Peyer's patch (tissue), 4 donors: ENCODE results near the gene WWP2. TPM values are rescaled to one million over a fixed set of nuclear protein-coding genes. Genes with fewer than 3 reads are reported as not detected.

Experiments used
- DNase-seq, 3 donors: peaks; one replicate each; pipeline ENCODE4 v3.0.0-alpha.2; 2017 to 2019
- H3K27ac ChIP-seq, 4 donors: fragments of 200-600 bp; sonication (generic); one replicate each; pipeline ENCODE4 v1.5.1; 2016 to 2019
- H3K27me3 ChIP-seq, 2 donors: fragments of 200-600 bp; sonication (generic); one replicate each; pipeline ENCODE4 v1.5.1; 2019
- H3K36me3 ChIP-seq, 3 donors: fragments of 200-600 bp; sonication (generic); one replicate each; pipeline ENCODE4 v1.5.1; 2016 to 2019
- H3K4me1 ChIP-seq, 4 donors: fragments of 200-600 bp; sonication (generic); one replicate each; pipeline ENCODE4 v1.5.1; 2016 to 2019
- H3K4me3 ChIP-seq, 4 donors: fragments of 200-600 bp; sonication (generic); 1 replicate in 3 of 4; 2 replicates in 1 of 4; pipeline ENCODE4 v1.5.1; 2016 to 2019; ENCODE audit warnings: mild to moderate bottlenecking in 1 of 4
- H3K9me3 ChIP-seq, 4 donors: fragments of 200-600 bp; sonication (generic); one replicate each; pipeline ENCODE4 v1.5.1; 2016 to 2019; ENCODE audit warnings: mild to moderate bottlenecking in 1 of 4
- POLR2A ChIP-seq, 2 donors: fragments of 450-650 bp; IDR thresholded peaks; one replicate each; pipeline ENCODE4 v1.5.1; 2017; ENCODE audit warnings: antibody characterized with exemption in 2 of 2, mild to moderate bottlenecking in 2 of 2, moderate library complexity in 2 of 2
- total RNA-seq, 4 donors: library from RNA; depleted of rRNA; stranded (reverse); fragments of >200 nt; gene quantifications; one replicate each; pipeline ENCODE4 v1.1.0, GENCODE V29; 2016
- TF ChIP-seq, protein P1 (sequence below), 6 experiments: fragments of 450-650 bp in 4 of 6; fragments of 200-600 bp in 2 of 6; sonication (generic) in 1 of 6; IDR thresholded peaks; one replicate each; pipeline ENCODE4 v1.5.1; 2017 to 2019; ENCODE audit warnings: antibody characterized with exemption in 6 of 6, mild to moderate bottlenecking in 3 of 6, moderate library complexity in 1 of 6

WWP2 gene
- total RNA-seq, 4 donors from 2014 or later: 93.5 to 199 (median 111) TPM

DNA sequence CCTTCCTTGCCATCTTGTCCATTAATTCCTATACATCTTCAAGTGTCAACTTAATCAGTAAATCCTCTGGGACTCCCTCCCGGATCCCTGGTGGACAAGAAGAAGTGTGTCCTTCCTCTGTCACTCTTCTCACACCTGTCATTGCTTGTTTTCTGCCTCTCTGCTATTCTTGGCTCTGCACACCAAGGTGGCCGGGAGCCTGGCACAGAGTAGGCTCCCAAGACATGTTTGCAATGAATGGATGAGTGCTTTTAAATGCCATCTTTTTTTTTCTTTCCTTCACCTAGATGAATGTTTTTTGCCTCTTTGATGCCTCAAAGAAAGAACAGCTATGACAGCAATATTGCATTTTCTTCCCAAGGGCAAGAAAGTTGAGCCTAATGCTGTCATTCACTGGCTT is 131.0 kb downstream of the WWP2 start:
- H3K4me3 ChIP-seq: no peak overlapping the region
- H3K36me3 ChIP-seq: peaks cover 0 to 22% (median 0%) of the 10 kb centered on the region in 3 donors
- DNase-seq: no peak
- no peaks in the 10 kb centered on the region for H3K4me1 ChIP-seq
- H3K27me3 ChIP-seq: no peaks in the 10 kb centered on the region
- TF ChIP-seq POLR2A (IDR thresholded peaks at IDR 0.05): no peak
- TF ChIP-seq, protein P1, sequence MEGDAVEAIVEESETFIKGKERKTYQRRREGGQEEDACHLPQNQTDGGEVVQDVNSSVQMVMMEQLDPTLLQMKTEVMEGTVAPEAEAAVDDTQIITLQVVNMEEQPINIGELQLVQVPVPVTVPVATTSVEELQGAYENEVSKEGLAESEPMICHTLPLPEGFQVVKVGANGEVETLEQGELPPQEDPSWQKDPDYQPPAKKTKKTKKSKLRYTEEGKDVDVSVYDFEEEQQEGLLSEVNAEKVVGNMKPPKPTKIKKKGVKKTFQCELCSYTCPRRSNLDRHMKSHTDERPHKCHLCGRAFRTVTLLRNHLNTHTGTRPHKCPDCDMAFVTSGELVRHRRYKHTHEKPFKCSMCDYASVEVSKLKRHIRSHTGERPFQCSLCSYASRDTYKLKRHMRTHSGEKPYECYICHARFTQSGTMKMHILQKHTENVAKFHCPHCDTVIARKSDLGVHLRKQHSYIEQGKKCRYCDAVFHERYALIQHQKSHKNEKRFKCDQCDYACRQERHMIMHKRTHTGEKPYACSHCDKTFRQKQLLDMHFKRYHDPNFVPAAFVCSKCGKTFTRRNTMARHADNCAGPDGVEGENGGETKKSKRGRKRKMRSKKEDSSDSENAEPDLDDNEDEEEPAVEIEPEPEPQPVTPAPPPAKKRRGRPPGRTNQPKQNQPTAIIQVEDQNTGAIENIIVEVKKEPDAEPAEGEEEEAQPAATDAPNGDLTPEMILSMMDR (IDR thresholded peaks at IDR 0.05): no peak
- H3K27ac ChIP-seq: no peak overlapping the region
- no peaks in the 10 kb centered on the region for H3K9me3 ChIP-seq

GRCh38 chr16:69894676-69895075 is 132.5 kb downstream of the WWP2 start:
- Histone ChIP-seq H3K36me3 (peaks cover 0 to 9% (median 0%) of the 10 kb centered on the region in 3 donors), H3K27ac (no peak overlapping the region), H3K27me3 (no peaks in the 10 kb centered on the region), H3K4me3 (no peak overlapping the region), H3K9me3 (no peaks in the 10 kb centered on the region), H3K4me1 (no peaks in the 10 kb centered on the region)
- DNase-seq: no peak
- TF ChIP-seq, protein P1 (IDR thresholded peaks at IDR 0.05): no peak
- no peak for TF ChIP-seq POLR2A (IDR thresholded peaks at IDR 0.05)

- DNase-seq: no peak
- Histone ChIP-seq H3K4me3 (no peak overlapping the region), H3K4me1 (no peaks in the 10 kb centered on the region), H3K27ac (no peak overlapping the region), H3K36me3 (peaks cover 0 to 24% (median 0%) of the 10 kb centered on the region in 3 donors), H3K27me3 (no peaks in the 10 kb centered on the region), H3K9me3 (no peaks in the 10 kb centered on the region)
- TF ChIP-seq, protein P1 (IDR thresholded peaks at IDR 0.05): no peak
- no peak for TF ChIP-seq POLR2A (IDR thresholded peaks at IDR 0.05)
These were observed 141.8 kb downstream of the WWP2 start for GRCh38 chr16:69903865-69904415.

DNA sequence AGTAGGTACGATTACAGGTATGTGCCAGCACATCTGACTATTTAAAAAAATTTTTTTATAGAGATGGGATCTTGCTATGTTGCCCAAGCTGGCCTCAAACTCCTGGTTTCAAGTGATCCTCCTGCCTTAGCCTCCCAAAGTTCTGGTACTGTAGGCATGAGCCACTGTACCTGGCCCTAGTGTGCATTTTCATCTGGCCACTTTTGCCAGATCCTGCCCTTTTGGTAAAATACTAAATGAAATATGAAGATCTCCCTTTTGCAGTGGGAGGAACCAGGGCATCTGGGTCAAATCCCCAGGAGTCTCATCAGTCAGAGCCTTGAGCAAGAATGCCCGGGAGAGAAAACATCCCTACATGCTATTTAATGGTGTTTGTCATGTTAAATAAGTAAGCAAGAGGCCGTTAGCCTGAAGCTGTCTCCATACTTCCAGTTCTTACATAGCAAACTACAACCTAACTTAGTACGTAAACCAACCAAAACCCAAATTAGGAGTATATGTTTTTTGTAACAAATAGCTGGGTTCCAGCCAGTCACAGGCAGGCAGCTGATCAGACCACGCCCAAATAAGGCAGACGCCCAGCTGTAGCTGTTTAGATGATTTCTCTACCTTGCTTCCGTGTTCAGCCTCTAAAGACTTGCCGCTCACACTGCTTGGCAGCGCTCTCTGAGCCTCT is 142.5 kb downstream of the WWP2 start:
- Histone ChIP-seq H3K27ac (no peak overlapping the region), H3K4me3 (no peak overlapping the region), H3K9me3 (no peaks in the 10 kb centered on the region), H3K27me3 (no peaks in the 10 kb centered on the region), H3K36me3 (peaks cover 0 to 27% (median 0%) of the 10 kb centered on the region in 3 donors), H3K4me1 (no peaks in the 10 kb centered on the region)
- DNase-seq: no peak
- TF ChIP-seq POLR2A (IDR thresholded peaks at IDR 0.05): no peak
- TF ChIP-seq, protein P1 (IDR thresholded peaks at IDR 0.05): no peak

- TF ChIP-seq, protein P1 (IDR thresholded peaks at IDR 0.05): no peak
- TF ChIP-seq POLR2A (IDR thresholded peaks at IDR 0.05): no peak
- Histone ChIP-seq H3K36me3 (peaks cover 0 to 33% (median 0%) of the 10 kb centered on the region in 3 donors), H3K4me3 (no peak overlapping the region), H3K27ac (no peak overlapping the region), H3K9me3 (no peaks in the 10 kb centered on the region), H3K4me1 (no peaks in the 10 kb centered on the region), H3K27me3 (no peaks in the 10 kb centered on the region)
- DNase-seq: no peak
These were observed 143.0 kb downstream of the WWP2 start for GRCh38 chr16:69905171-69905555.
